PC-9 (cell line): ENCODE measurements around the gene LDAH. TPM values are rescaled to one million over a fixed set of nuclear protein-coding genes. Genes with fewer than 3 reads are reported as not detected.
A peak's percentile ranks its signal among the peaks of the same experiment; 100 is the strongest.

Experiments used
- BruUV-seq: library from RNA; stranded (reverse); fragments of 400-500 nt; replicated peaks from 2 replicates; lab custom pipeline; 2021; lab: Mats Ljungman, UMichigan
- CTCF ChIA-PET: fragments of 300-600 bp; sonication (Branson Sonifier 250); formaldehyde crosslinking; loops from one replicate; lab custom pipeline; 2022; ENCODE audit warnings: antibody characterized with exemption; lab: Charles Lee
- POLR2A ChIA-PET: fragments of 300-600 bp; sonication (Branson Sonifier 250); formaldehyde crosslinking; loops from one replicate; lab custom pipeline; 2022; ENCODE audit warnings: antibody characterized with exemption; ENCODE audit not compliant: unreplicated experiment; lab: Charles Lee
- DNase-seq, 2 experiments: peaks; one replicate each; pipeline versions ENCODE4 v3.0.0 to v3.0.0-alpha.2; 2015 to 2022; ENCODE audit warnings: mixed read lengths in 1 of 2
- H2AFZ ChIP-seq: fragments of 200-600 bp; sonication (generic); 2 replicates; pipeline ENCODE4 v1.8.1; 2017; ENCODE audit warnings: antibody characterized with exemption
- H3F3A ChIP-seq: fragments of 200-600 bp; sonication (generic); 2 replicates; pipeline ENCODE4 v1.8.1; 2017; ENCODE audit warnings: antibody characterized with exemption, mild to moderate bottlenecking, low read depth; ENCODE audit not compliant: insufficient read depth
- H3K27ac ChIP-seq: fragments of 200-600 bp; sonication (generic); 2 replicates; pipeline ENCODE4 v1.6.1; 2016; ENCODE audit warnings: mixed run types
- H3K27me3 ChIP-seq: fragments of 200-600 bp; sonication (generic); 2 replicates; pipeline ENCODE4 v1.6.1; 2016; ENCODE audit warnings: low read depth, mixed run types; ENCODE audit not compliant: insufficient read depth
- H3K36me3 ChIP-seq: fragments of 200-600 bp; sonication (generic); 2 replicates; pipeline ENCODE4 v1.6.1; 2016; ENCODE audit warnings: low read depth, mixed run types
- H3K4me1 ChIP-seq: fragments of 200-600 bp; sonication (generic); replicated peaks from 2 replicates; pipeline ENCODE4 v1.6.1; 2016; ENCODE audit warnings: mixed run types; ENCODE audit not compliant: insufficient read depth
- H3K4me2 ChIP-seq: fragments of 200-600 bp; sonication (generic); 2 replicates; pipeline ENCODE4 v1.6.1; 2017; ENCODE audit warnings: mixed run types
- H3K4me3 ChIP-seq: fragments of 200-600 bp; sonication (generic); 2 replicates; pipeline ENCODE4 v1.6.1; 2016; ENCODE audit warnings: mixed run types
- H3K79me2 ChIP-seq: fragments of 200-600 bp; sonication (generic); 2 replicates; pipeline ENCODE4 v1.6.1; 2017; ENCODE audit warnings: low read depth, mixed run types
- H3K9me2 ChIP-seq: fragments of 200-600 bp; sonication (generic); 2 replicates; pipeline ENCODE4 v1.8.1; 2017; ENCODE audit warnings: mild to moderate bottlenecking; ENCODE audit not compliant: insufficient read depth
- H3K9me3 ChIP-seq: fragments of 200-600 bp; sonication (generic); 2 replicates; pipeline ENCODE4 v1.8.1; 2016; ENCODE audit warnings: low read depth; ENCODE audit not compliant: insufficient read depth
- H4K20me1 ChIP-seq: fragments of 200-600 bp; sonication (generic); 2 replicates; pipeline ENCODE4 v1.8.1; 2017; ENCODE audit not compliant: insufficient read depth
- EZH2 ChIP-seq: fragments of 200-600 bp; sonication (generic); IDR thresholded peaks from 2 replicates; pipeline ENCODE4 v1.8.0; 2017; ENCODE audit warnings: antibody characterized with exemption, low read depth
- intact Hi-C: fragments of 100-400 bp; cut with micrococcal nuclease; formaldehyde crosslinking; loops from one replicate; pipeline ENCODE4 v1.10.0; 2022; ENCODE audit not compliant: unreplicated experiment
- total RNA-seq: library from RNA; stranded (reverse); gene quantifications from 2 replicates; pipeline ENCODE4 v1.2.3, GENCODE V29; 2021
- TF ChIP-seq, protein P1 (sequence below): fragments of 200-600 bp; sonication (generic); conservative IDR thresholded peaks from 2 replicates; pipeline ENCODE4 v1.6.1; 2017; ENCODE audit warnings: mixed run types, antibody characterized with exemption, mild to moderate bottlenecking, moderate library complexity

The LDAH gene
- total RNA-seq, 1 experiment from 2014 or later, result 18.3 TPM

DNA sequence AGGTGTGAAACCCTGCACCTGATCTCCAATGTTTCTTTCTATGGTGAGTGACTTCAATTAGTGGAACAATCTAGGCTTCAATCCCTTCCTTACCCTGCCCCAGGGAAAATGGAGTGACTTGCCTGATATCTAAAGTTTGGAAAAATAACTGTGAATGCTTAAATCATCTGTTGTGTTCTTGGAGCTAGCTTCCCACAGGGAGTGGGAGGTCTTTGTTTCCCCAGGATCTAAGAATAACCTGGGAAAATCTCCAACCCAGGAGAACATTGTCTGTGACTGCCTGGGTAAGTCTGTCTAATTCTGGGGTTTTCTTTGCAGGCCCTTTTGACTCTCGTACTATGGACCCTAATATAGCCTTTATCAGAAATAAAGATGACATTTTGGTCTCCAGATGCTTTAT lies 13.6 kb upstream of the LDAH start:
- Histone ChIP-seq H3K79me2 (no peaks in the 10 kb centered on the region), H3K4me3 (no peak overlapping the region), H3K36me3 (no peaks in the 10 kb centered on the region), H3K9me3 (no peaks in the 10 kb centered on the region), H3F3A (no peaks in the 10 kb centered on the region), H3K27me3 (peaks cover 43% of the 10 kb centered on the region), H4K20me1 (no peaks in the 10 kb centered on the region), H3K9me2 (no peaks in the 10 kb centered on the region), H3K4me1 (no peaks in the 10 kb centered on the region), H3K27ac (no peak overlapping the region), H2AFZ (no peak overlapping the region), H3K4me2 (no peak overlapping the region)
- CTCF ChIA-PET, result no interaction called here
- DNase-seq, result no peak
- no TSS peak for BruUV-seq
- POLR2A ChIA-PET, result no interaction called here
- intact Hi-C loops, result no loop called here
- no peak for TF ChIP-seq EZH2
- TF ChIP-seq, protein P1, sequence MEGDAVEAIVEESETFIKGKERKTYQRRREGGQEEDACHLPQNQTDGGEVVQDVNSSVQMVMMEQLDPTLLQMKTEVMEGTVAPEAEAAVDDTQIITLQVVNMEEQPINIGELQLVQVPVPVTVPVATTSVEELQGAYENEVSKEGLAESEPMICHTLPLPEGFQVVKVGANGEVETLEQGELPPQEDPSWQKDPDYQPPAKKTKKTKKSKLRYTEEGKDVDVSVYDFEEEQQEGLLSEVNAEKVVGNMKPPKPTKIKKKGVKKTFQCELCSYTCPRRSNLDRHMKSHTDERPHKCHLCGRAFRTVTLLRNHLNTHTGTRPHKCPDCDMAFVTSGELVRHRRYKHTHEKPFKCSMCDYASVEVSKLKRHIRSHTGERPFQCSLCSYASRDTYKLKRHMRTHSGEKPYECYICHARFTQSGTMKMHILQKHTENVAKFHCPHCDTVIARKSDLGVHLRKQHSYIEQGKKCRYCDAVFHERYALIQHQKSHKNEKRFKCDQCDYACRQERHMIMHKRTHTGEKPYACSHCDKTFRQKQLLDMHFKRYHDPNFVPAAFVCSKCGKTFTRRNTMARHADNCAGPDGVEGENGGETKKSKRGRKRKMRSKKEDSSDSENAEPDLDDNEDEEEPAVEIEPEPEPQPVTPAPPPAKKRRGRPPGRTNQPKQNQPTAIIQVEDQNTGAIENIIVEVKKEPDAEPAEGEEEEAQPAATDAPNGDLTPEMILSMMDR, result no peak

DNA sequence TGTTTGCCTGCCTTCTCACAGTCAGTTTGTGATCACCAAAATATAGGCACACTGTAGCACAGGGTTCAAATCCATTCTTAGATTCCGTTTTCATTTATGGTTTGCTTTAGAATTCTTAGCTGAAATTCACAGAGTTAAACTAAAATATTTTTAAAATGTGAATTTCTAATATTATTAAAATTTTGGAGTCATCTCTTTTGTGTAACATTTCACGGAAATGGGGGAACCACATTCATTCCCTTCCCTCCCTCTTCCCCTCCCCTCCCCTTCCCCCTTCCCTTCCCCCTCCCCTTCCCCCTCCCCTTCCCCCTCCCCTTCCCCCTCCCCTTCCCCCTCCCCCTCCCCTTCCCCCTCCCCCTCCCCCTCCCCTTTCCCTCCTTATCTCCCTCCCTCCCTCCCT lies 11.4 kb upstream of the LDAH start:
- H3K4me2 ChIP-seq, result peak overlapping the region; percentile 66; the same call in 1 of the 2 replicates
- H3K27me3 ChIP-seq, result peaks cover 29% of the 10 kb centered on the region
- H3K79me2 ChIP-seq, result no peaks in the 10 kb centered on the region
- H4K20me1 ChIP-seq, result no peaks in the 10 kb centered on the region
- CTCF ChIA-PET, result no interaction called here
- intact Hi-C loops, result no loop called here
- peak overlapping the region; percentile 28; the same call in 1 of the 2 replicates for H2AFZ ChIP-seq
- TF ChIP-seq, protein P1, result no peak
- no peak for TF ChIP-seq EZH2
- H3K4me1 ChIP-seq, result no peaks in the 10 kb centered on the region
- BruUV-seq, result no TSS peak
- no peaks in the 10 kb centered on the region for H3K36me3 ChIP-seq
- H3K4me3 ChIP-seq, result no peak overlapping the region
- no peaks in the 10 kb centered on the region for H3K9me2 ChIP-seq
- POLR2A ChIA-PET, result no interaction called here
- no peaks in the 10 kb centered on the region for H3K9me3 ChIP-seq
- H3K27ac ChIP-seq, result no peak overlapping the region
- no peak for DNase-seq
- H3F3A ChIP-seq, result no peaks in the 10 kb centered on the region

DNA sequence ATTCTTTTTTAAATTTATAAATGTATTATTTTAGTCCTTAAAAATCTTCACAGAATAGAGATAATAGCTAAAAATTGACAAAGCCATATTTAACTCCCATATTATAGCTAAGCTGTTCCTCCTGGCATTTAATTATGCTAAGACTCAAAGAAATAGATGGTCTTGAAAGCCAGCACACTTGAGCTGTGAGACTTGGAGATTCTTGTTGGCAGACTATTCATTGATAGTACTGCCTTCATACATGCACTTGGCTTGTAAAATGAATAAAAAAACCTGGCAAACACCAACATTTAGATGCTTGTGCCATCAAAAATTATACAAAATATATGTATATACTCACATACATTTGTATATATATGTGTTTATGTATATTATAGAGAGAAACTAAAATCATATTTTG lies 9.7 kb upstream of the LDAH start:
- Histone ChIP-seq H3K79me2 (no peaks in the 10 kb centered on the region), H3F3A (no peaks in the 10 kb centered on the region), H3K27ac (no peak overlapping the region), H4K20me1 (no peaks in the 10 kb centered on the region), H3K4me1 (no peaks in the 10 kb centered on the region), H3K9me2 (no peaks in the 10 kb centered on the region), H3K27me3 (peaks cover 23% of the 10 kb centered on the region; the same call in 1 of the 2 replicates), H2AFZ (no peak overlapping the region), H3K4me2 (no peak overlapping the region), H3K36me3 (no peaks in the 10 kb centered on the region), H3K4me3 (no peak overlapping the region), H3K9me3 (no peaks in the 10 kb centered on the region)
- TF ChIP-seq, protein P1, result no peak
- no peak for TF ChIP-seq EZH2
- no TSS peak for BruUV-seq
- POLR2A ChIA-PET, result no interaction called here
- CTCF ChIA-PET, result no interaction called here
- DNase-seq, result no peak
- intact Hi-C loops, result no loop called here
